Large intestine (tissue), 12 donors: ENCODE results near the gene PLEKHA5. TPM values are rescaled to one million over a fixed set of nuclear protein-coding genes. Genes with fewer than 3 reads are reported as not detected.
"Not testable (repeated sequence)": the region's sequence is repeated elsewhere in the genome, so short reads cannot be mapped to it uniquely, and the experiment has no call there.

Experiments
- DNase-seq, 2 donors: peaks; one replicate each; pipeline versions ENCODE4 v3.0.0 to v3.0.0-alpha.2; 2013
- H3K27ac ChIP-seq: one replicate; pipeline ENCODE4 v1.5.1; 2013; ENCODE audit warnings: low read length
- H3K27me3 ChIP-seq: 2 replicates; pipeline ENCODE4 v1.6.1; 2013; ENCODE audit warnings: low read length; ENCODE audit not compliant: control insufficient read depth, insufficient read depth
- H3K36me3 ChIP-seq: 2 replicates; pipeline ENCODE4 v1.6.1; 2013; ENCODE audit warnings: low read length; ENCODE audit not compliant: control insufficient read depth, insufficient read depth
- H3K4me1 ChIP-seq: one replicate; pipeline ENCODE4 v1.6.1; 2013; ENCODE audit warnings: low read length; ENCODE audit not compliant: control insufficient read depth, insufficient read depth
- H3K4me3 ChIP-seq: one replicate; pipeline ENCODE4 v1.5.1; 2013; ENCODE audit warnings: low read length
- H3K9me3 ChIP-seq: one replicate; pipeline ENCODE4 v1.6.1; 2013; ENCODE audit warnings: mild to moderate bottlenecking, low read depth, low read length, moderate library complexity; ENCODE audit not compliant: control insufficient read depth
- WGBS: methylation state at CpG from one replicate; pipeline ENCODE4 v1.1.5; 2013; ENCODE audit warnings: low lambda C conversion rate; ENCODE audit not compliant: insufficient coverage; 5-methylcytosine and 5-hydroxymethylcytosine counted together
- long read RNA-seq, 11 donors: transcript quantifications; one replicate each; lab custom pipeline, GENCODE V29; 2026
- polyA plus RNA-seq: library from polyadenylated mRNA; unstranded; fragments of 120-200 nt; gene quantifications from one replicate; pipeline ENCODE4 v1.2.1, GENCODE V29; 2013

Gene PLEKHA5
- polyA plus RNA-seq = 43.8 TPM
- long read RNA-seq, donor 1, full-length matches to known transcripts = 1 of 1 reads
- long read RNA-seq, donor 1, partial matches to known transcripts = 0 of 1 reads
- long read RNA-seq, donor 1, other reads (novel, unspliced or antisense) = 0 of 1 reads
- long read RNA-seq, donor 2, full-length matches to known transcripts = 8 of 8 reads
- long read RNA-seq, donor 2, partial matches to known transcripts = 0 of 8 reads
- long read RNA-seq, donor 2, other reads (novel, unspliced or antisense) = 0 of 8 reads
- long read RNA-seq, donor 3 = 0 reads
- long read RNA-seq, donor 4, partial matches to known transcripts = 0 of 1 reads
- long read RNA-seq, donor 4, other reads (novel, unspliced or antisense) = 0 of 1 reads
- long read RNA-seq, donor 5, full-length matches to known transcripts = 2 of 2 reads
- long read RNA-seq, donor 5, partial matches to known transcripts = 0 of 2 reads
- long read RNA-seq, donor 5, other reads (novel, unspliced or antisense) = 0 of 2 reads
- long read RNA-seq, donor 6, partial matches to known transcripts = 13 of 16 reads
- long read RNA-seq, donor 6, other reads (novel, unspliced or antisense) = 0 of 16 reads
- long read RNA-seq, donor 7, full-length matches to known transcripts = 3 of 8 reads
- long read RNA-seq, donor 7, partial matches to known transcripts = 5 of 8 reads
- long read RNA-seq, donor 7, other reads (novel, unspliced or antisense) = 0 of 8 reads
- long read RNA-seq, donor 8, full-length matches to known transcripts = 4 of 13 reads
- long read RNA-seq, donor 8, partial matches to known transcripts = 9 of 13 reads
- long read RNA-seq, donor 8, other reads (novel, unspliced or antisense) = 0 of 13 reads
- long read RNA-seq, donor 9, partial matches to known transcripts = 0 of 6 reads
- long read RNA-seq, donor 9, other reads (novel, unspliced or antisense) = 5 of 6 reads
- long read RNA-seq, donor 10, full-length matches to known transcripts = 6 of 14 reads
- long read RNA-seq, donor 10, partial matches to known transcripts = 8 of 14 reads
- long read RNA-seq, donor 10, other reads (novel, unspliced or antisense) = 0 of 14 reads
- long read RNA-seq, donor 11, full-length matches to known transcripts = 1 of 8 reads
- long read RNA-seq, donor 11, partial matches to known transcripts = 7 of 8 reads
- long read RNA-seq, donor 11, other reads (novel, unspliced or antisense) = 0 of 8 reads

GRCh38 chr12:19129486-19130223 lies at the start of gene PLEKHA5:
TSS of gene PLEKHA5 (plus strand) at chr12:19129733. CDS start at chr12:19129800, 67 bp downstream.
- H3K27me3 ChIP-seq = no peaks in the 10 kb centered on the region
- peak; percentile 72 to 87 for DNase-seq
- peak within 1 kb of the TSS; percentile 87 for H3K27ac ChIP-seq
- H3K4me3 ChIP-seq = peak within 1 kb of the TSS; percentile 91
- no CpG with 5 or more reads among the region's 103 CpGs for WGBS
- peaks cover 9% of the 10 kb centered on the region for H3K9me3 ChIP-seq
- no peaks in the 10 kb centered on the region for H3K36me3 ChIP-seq
- peaks cover 5% of the 10 kb centered on the region for H3K4me1 ChIP-seq

GRCh38 chr12:19080918-19081317 lies 48.6 kb upstream of the PLEKHA5 start:
- DNase-seq = no peak
- Histone ChIP-seq H3K27me3 (no peaks in the 10 kb centered on the region), H3K9me3 (no peaks in the 10 kb centered on the region), H3K36me3 (no peaks in the 10 kb centered on the region), H3K4me3 (no peak overlapping the region), H3K4me1 (no peaks in the 10 kb centered on the region), H3K27ac (no peak overlapping the region)
- no CpG with 5 or more reads among the region's 2 CpGs for WGBS

DNA sequence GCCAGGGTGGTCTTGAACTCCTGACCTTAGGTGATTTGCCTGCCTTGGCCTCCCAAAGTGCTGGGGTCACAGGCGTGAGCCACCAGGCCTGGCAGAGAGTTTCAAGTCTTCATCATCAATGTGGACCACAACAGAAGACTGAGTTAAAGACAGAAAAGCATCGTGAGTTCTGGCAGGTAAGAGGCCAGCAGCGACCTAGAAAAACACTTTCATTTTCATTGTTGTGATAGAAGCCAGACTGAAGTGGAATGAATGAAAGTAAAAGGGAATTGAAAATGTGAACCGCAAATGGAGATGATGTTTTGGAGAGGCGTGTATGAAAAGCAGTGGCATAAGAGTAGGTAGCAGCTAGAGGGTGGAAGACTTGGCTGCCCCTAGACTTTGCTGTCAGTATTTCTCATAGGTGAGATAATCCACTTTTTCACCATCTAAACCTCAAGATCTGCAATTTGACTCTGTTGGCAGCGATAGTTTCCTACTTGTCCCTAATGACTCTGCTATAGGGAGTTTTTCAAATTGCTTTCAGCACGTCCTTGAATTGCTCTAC lies 47.1 kb upstream of the PLEKHA5 start:
- Histone ChIP-seq H3K27me3 (no peaks in the 10 kb centered on the region), H3K9me3 (no peaks in the 10 kb centered on the region)
- WGBS = 94% methylated on average over 3 of the region's 7 CpGs

DNA sequence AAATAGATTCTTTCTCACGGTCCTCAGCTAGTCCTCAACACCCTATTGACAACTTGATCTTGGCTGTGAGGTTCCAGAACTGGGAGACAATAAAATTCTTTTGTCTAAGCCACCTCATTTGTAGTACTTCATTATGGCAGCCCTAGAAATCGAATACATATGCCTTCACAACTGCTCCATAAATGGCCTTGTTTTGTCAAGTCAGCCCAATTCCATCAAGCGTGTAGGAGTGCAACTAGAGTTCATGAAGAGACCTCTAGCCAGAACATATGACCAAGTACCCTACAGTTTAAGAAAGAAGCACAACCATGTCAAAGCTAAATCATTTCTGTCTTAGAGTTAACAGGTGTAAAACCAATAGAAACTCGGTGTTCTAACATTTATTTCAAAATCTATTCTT lies 45.0 kb upstream of the PLEKHA5 start:
- Histone ChIP-seq H3K4me3 (no peak overlapping the region), H3K9me3 (no peaks in the 10 kb centered on the region), H3K27me3 (no peaks in the 10 kb centered on the region), H3K36me3 (no peaks in the 10 kb centered on the region), H3K4me1 (peaks cover 2% of the 10 kb centered on the region), H3K27ac (no peak overlapping the region)
- DNase-seq = no peak
- WGBS = 92% methylated on average over 1 of the region's 4 CpGs

More for the DNA sequence above, 47.1 kb upstream of the PLEKHA5 start:
- H3K36me3 ChIP-seq = no peaks in the 10 kb centered on the region
- DNase-seq = no peak
- no peaks in the 10 kb centered on the region for H3K4me1 ChIP-seq
- no peak overlapping the region for H3K27ac ChIP-seq
- H3K4me3 ChIP-seq = no peak overlapping the region

- peaks cover 2% of the 10 kb centered on the region for H3K4me1 ChIP-seq
- H3K4me3 ChIP-seq = no peak overlapping the region
- WGBS = no CpG with 5 or more reads among the region's 2 CpGs
- no peaks in the 10 kb centered on the region for H3K36me3 ChIP-seq
- no peaks in the 10 kb centered on the region for H3K9me3 ChIP-seq
- no peak overlapping the region for H3K27ac ChIP-seq
- no peaks in the 10 kb centered on the region for H3K27me3 ChIP-seq
- DNase-seq = no peak
Observed at GRCh38 chr12:19085090-19085489, 44.4 kb upstream of the PLEKHA5 start.

DNA sequence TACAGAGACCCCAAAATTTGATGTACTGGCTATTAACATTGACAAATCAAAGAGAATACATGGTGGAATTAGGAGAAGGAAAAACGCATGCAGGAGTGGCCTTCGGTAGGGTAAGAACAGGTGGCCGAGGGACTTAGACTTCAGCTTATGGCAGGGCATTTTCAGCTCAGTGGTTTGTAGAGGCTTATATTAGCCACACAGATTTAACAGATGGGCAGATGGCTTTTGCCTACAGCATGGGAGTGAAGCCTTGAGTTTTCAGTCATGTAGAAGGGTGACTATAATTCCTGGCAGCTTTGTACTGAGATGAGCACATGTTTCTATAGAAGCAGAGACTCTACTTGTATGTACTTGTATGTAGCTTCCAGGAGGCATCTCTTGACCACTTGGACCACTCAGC lies 40.9 kb upstream of the PLEKHA5 start:
- Histone ChIP-seq H3K4me1 (peaks cover 4% of the 10 kb centered on the region), H3K36me3 (no peaks in the 10 kb centered on the region), H3K9me3 (no peaks in the 10 kb centered on the region), H3K27me3 (no peaks in the 10 kb centered on the region), H3K27ac (no peak overlapping the region), H3K4me3 (no peak overlapping the region)
- DNase-seq = no peak
- WGBS = 93% methylated on average over 3 of the region's 3 CpGs

DNA sequence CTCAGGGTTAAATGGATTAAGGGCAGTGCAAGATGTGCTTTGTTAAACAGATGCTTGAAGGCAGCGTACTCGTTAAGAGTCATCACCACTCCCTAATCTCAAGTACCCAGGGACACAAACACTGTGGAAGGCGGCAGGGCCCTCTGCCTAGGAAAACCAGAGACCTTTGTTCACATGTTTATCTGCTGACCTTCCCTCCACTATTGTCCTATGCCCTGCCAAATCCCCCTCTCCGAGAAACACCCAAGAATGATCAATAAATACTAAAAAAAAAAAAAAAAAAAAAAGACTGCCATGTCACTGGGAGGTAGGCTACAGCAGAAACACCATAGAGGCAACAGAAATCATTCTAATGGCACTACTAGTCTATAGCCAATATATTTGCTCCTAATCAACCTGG lies 37.1 kb upstream of the PLEKHA5 start:
- not testable (repeated sequence) for H3K27me3 ChIP-seq, H3K4me3 ChIP-seq, H3K36me3 ChIP-seq, H3K9me3 ChIP-seq
- no CpG with 5 or more reads among the region's 4 CpGs for WGBS
- peak in 1 of 2 donors; percentile 34 for DNase-seq
- Histone ChIP-seq H3K27ac (peak overlapping the region; percentile 22), H3K4me1 (peaks cover 12% of the 10 kb centered on the region)

DNA sequence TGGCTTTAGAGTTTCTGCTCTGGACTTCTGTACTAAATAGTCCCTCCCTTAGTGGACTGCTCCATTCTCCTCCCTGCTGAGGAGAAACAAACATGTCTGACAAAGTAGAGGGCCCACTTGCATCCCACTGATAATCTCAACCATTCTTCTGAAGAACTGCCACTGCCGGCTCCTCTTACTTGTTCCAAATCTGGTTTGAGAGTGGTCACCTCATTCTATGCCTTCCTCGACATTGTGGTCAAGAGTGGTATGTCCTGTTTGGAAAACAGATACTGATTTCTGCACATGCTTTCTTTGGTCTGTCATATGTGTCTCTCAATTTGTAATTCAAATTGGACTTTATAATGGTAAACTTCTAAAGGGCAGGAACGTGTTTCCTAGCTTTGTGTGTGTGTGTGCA lies 36.3 kb upstream of the PLEKHA5 start:
- no peaks in the 10 kb centered on the region for H3K27me3 ChIP-seq
- peaks cover 13% of the 10 kb centered on the region for H3K4me1 ChIP-seq
- no peak overlapping the region for H3K4me3 ChIP-seq
- no peaks in the 10 kb centered on the region for H3K36me3 ChIP-seq
- DNase-seq = peak in 1 of 2 donors; percentile 45
- peak overlapping the region; percentile 22 for H3K27ac ChIP-seq
- no peaks in the 10 kb centered on the region for H3K9me3 ChIP-seq
- no CpG with 5 or more reads among the region's 3 CpGs for WGBS

DNA sequence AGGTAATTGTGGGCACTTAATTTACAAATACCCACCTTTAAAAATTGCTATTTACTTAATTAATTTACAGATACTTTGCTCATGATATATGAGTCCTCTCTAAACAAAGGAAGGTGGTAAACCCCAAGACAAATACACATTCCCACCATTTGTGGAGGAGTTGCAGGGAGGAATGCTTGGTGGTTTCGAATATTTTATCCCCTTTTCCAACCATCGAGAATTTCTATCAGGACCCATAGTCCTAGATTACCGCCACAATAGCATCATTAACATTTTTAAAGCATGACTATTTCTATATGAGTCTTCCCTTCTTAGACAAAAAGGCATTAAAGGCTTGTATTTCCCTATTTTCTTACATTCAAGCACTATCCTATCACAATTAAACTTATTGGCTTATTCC lies 34.2 kb upstream of the PLEKHA5 start:
- no peaks in the 10 kb centered on the region for H3K27me3 ChIP-seq
- H3K27ac ChIP-seq = peak overlapping the region; percentile 84
- H3K4me1 ChIP-seq = peaks cover 11% of the 10 kb centered on the region
- WGBS = no CpG with 5 or more reads among the region's 3 CpGs
- no peaks in the 10 kb centered on the region for H3K36me3 ChIP-seq
- peak overlapping the region; percentile 30 for H3K4me3 ChIP-seq
- no peaks in the 10 kb centered on the region for H3K9me3 ChIP-seq
- no peak for DNase-seq
